ENCODE results near the gene VANGL1.

VANGL1 gene

DNA sequence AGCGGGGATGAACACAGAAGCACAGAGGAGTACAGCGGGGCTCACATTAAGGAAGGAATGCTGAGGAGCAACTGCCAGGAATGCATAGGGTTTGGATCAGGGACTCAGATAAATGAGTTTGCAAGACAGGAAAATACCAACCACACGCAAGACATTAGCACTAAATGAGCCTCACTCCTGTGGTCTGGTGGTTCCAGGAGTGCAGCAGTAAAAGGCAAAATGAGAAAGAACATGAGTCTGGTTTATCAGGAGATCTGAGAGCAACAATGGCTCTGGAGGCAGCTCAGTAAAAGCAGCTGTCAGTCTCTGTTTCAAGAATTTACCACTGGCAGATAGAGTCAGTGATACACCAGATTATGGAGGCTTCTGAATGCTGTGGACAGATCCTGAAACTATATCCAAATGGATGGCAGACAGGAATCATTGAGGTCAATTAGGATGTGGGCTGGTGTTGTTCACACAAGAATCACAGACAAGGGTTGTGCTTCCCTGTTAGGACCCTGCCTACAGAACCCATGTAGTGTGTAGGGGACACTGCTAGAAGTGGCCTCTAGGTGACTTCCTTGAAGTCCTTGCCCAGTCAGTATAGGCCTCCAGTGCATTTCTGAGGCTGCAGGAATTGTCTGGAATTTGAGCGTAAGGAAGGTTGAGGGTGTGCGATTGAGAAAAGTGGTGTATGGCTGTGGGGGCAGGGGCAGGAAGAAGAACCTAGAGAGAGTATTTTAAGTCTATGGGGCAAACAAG, 76.4 kb downstream of the VANGL1 start:
- DNase-seq (ENCODE audit: low read depth) = no peak
- TF ChIP-seq, protein P1, sequence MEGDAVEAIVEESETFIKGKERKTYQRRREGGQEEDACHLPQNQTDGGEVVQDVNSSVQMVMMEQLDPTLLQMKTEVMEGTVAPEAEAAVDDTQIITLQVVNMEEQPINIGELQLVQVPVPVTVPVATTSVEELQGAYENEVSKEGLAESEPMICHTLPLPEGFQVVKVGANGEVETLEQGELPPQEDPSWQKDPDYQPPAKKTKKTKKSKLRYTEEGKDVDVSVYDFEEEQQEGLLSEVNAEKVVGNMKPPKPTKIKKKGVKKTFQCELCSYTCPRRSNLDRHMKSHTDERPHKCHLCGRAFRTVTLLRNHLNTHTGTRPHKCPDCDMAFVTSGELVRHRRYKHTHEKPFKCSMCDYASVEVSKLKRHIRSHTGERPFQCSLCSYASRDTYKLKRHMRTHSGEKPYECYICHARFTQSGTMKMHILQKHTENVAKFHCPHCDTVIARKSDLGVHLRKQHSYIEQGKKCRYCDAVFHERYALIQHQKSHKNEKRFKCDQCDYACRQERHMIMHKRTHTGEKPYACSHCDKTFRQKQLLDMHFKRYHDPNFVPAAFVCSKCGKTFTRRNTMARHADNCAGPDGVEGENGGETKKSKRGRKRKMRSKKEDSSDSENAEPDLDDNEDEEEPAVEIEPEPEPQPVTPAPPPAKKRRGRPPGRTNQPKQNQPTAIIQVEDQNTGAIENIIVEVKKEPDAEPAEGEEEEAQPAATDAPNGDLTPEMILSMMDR (IDR thresholded peaks at IDR 0.05; ENCODE audit: insufficient read depth, low read depth, low read length, missing control alignments) = no peak
- H3K4me3 ChIP-seq (ENCODE audit: low read depth, low read length) = no peak overlapping the region

DNA sequence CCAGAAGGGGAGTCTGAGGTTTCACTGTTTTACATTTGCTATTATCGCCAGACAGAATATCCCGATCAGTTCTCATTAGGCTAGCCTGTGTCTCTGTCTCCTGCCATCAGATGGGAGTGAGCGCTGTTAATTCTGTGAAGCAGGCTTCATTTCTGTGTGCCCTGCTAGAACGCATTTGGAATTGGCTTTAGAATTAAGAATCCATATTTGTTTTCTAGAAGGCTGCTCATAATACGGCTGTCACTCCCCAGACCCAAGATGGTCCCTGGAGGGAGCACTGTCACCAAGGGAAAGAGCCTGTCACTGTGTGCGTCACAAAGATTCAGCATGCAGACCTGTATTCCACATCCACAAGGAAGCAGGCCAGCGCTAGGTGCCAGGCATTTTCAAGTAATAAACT, 77.5 kb downstream of the VANGL1 start:
- H3K4me3 ChIP-seq (ENCODE audit: low read depth, low read length) = no peak overlapping the region
- DNase-seq (ENCODE audit: low read depth) = no peak
- TF ChIP-seq, protein P1 (IDR thresholded peaks at IDR 0.05; ENCODE audit: insufficient read depth, low read depth, low read length, missing control alignments) = no peak

DNA sequence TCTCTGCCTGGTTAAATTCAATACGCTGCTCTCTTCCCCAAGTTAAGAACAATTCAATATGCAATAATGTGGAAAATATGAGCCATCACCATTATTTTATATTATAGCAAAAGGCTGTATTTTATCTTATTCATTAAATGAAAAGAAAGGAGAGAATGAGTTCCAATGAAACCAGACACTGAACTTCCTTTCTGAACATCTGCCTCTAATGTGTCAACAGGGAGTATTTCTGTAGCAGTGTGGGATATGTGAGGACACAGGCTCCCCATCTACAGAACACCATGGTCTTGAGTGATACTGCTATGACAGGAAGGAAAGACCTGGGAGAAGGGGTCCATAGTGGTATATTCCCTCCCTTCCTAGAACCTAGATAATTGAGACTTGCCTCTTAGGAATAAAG, 80.5 kb downstream of the VANGL1 start:
- TF ChIP-seq, protein P1 (IDR thresholded peaks at IDR 0.05; ENCODE audit: insufficient read depth, low read depth, low read length, missing control alignments) = no peak
- no peak overlapping the region for H3K4me3 ChIP-seq (ENCODE audit: low read depth, low read length)
- DNase-seq (ENCODE audit: low read depth) = no peak

DNA sequence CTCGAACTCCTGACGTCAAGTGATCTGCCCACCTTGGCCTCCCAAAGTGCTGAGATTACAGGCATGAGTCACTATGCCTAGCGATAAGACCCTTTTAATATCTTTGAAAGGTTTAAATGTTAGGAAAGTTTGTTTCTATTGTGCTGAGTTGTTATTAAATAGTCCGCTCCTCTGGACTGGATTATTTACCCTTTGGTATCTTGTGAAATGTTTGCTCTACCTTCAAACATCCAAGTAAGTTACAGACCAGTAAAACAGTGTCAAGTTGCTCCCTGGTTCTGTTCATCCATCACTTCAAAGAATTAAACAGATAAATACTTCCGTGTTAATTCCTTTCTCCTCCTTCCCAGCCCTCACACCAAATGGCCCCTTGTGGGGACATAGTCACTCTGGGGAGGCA, 82.0 kb downstream of the VANGL1 start:
- no peak for DNase-seq (ENCODE audit: low read depth)
- TF ChIP-seq, protein P1 (IDR thresholded peaks at IDR 0.05; ENCODE audit: insufficient read depth, low read depth, low read length, missing control alignments) = no peak
- no peak overlapping the region for H3K4me3 ChIP-seq (ENCODE audit: low read depth, low read length)

DNA sequence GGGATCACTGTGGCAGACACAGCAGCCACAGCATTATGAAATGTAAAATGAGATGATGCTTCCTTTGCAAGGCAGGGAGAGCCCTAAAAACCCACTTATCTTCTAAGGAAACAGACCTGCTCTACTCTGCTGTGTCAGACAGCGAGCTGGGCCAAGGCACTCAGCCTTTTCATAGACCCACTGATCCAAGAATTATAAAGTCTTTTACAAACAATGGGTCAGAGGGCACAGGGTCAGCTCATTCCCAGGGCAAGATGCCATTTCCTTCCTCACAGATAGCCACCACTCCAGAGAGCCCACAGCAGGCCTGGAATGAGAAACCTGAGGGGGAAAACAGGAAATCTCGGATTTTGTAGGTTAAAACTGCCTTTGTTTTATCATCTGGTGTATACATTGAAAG, 83.8 kb downstream of the VANGL1 start:
- no peak for DNase-seq (ENCODE audit: low read depth)
- TF ChIP-seq, protein P1 (IDR thresholded peaks at IDR 0.05; ENCODE audit: insufficient read depth, low read depth, low read length, missing control alignments) = no peak

DNA sequence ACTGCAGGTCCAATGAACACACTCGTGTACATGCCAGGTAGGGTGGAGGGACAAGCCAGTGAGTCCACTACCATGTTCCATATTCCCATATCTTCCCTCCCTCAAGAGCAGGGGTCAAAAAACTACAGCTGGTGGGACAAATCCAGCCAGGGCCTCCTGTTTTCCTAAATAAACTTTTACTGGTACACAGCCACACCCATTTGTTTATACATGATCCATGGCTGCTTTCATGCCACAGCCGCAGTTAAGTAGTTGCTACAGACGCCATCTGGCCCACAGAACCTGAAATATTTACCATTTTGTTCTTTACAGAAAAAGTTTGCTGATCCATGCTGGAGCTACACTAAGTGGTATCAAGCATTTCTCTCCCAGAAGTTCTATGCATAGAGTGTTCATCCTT, 84.4 kb downstream of the VANGL1 start:
- TF ChIP-seq, protein P1 (IDR thresholded peaks at IDR 0.05; ENCODE audit: insufficient read depth, low read depth, low read length, missing control alignments) = no peak
- no peak overlapping the region for H3K4me3 ChIP-seq (ENCODE audit: low read depth, low read length)
- no peak for DNase-seq (ENCODE audit: low read depth)

More for the DNA sequence above, 83.8 kb downstream of the VANGL1 start:
- H3K4me3 ChIP-seq (ENCODE audit: low read depth, low read length) = no peak overlapping the region

DNA sequence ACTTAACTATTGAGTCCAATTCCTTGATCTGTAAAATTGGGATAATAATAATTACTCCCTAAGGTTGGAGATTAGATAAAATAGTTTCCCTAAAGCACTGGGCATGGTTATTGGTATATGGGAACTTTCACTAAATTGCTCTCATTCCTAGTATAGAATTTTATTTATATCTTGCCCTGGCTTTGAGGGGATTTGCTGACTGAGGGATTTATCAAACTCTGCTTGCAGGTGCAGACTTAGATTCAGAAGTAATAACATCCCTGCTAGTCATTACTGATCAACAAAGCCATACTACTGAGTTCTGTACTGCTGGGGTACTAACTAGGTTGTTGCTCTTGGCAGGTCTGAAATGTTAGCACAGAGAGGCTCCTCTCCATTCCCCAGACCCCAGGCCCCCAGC, 84.8 kb downstream of the VANGL1 start:
- no peak for DNase-seq (ENCODE audit: low read depth)
- TF ChIP-seq, protein P1 (IDR thresholded peaks at IDR 0.05; ENCODE audit: insufficient read depth, low read depth, low read length, missing control alignments) = no peak
- no peak overlapping the region for H3K4me3 ChIP-seq (ENCODE audit: low read depth, low read length)

Data from GM12865 (cell line).